Prostate gland (tissue), 2 donors: ENCODE results near the gene KRT35.

Source experiments
- POLR2AphosphoS5 ChIP-seq: sonication (generic); formaldehyde crosslinking; IDR thresholded peaks from one replicate; pipeline ENCODE4 v1.6.1; 2017; ENCODE audit warnings: antibody characterized with exemption
- TF ChIP-seq, protein P1 (sequence below), 4 experiments: fragments of 200-600 bp in 2 of 4; fragments of 450-650 bp in 2 of 4; sonication (generic) in 2 of 4; IDR thresholded peaks; 1 replicate in 3 of 4; 2 replicates in 1 of 4; pipeline ENCODE4 v1.5.1; 2016 to 2019; ENCODE audit warnings: antibody characterized with exemption in 4 of 4, mild to moderate bottlenecking in 2 of 4, moderate library complexity in 2 of 4

GRCh38 chr17:41524261-41524660 lies 43.3 kb upstream of the KRT35 start:
- TF ChIP-seq, protein P1, sequence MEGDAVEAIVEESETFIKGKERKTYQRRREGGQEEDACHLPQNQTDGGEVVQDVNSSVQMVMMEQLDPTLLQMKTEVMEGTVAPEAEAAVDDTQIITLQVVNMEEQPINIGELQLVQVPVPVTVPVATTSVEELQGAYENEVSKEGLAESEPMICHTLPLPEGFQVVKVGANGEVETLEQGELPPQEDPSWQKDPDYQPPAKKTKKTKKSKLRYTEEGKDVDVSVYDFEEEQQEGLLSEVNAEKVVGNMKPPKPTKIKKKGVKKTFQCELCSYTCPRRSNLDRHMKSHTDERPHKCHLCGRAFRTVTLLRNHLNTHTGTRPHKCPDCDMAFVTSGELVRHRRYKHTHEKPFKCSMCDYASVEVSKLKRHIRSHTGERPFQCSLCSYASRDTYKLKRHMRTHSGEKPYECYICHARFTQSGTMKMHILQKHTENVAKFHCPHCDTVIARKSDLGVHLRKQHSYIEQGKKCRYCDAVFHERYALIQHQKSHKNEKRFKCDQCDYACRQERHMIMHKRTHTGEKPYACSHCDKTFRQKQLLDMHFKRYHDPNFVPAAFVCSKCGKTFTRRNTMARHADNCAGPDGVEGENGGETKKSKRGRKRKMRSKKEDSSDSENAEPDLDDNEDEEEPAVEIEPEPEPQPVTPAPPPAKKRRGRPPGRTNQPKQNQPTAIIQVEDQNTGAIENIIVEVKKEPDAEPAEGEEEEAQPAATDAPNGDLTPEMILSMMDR (IDR thresholded peaks at IDR 0.05), result no peak
- no peak for TF ChIP-seq POLR2AphosphoS5
